H9 (cell line): ENCODE results near the gene EML4. TPM values are rescaled to one million over a fixed set of nuclear protein-coding genes. Genes with fewer than 3 reads are reported as not detected.
A peak's percentile ranks its signal among the peaks of the same experiment; 100 is the strongest.

Experiments used
- DNase-seq: peaks from one replicate; pipeline ENCODE4 v3.0.0-alpha.2; 2017
- H2AFZ ChIP-seq: one replicate; pipeline ENCODE4 v1.6.1; 2013; ENCODE audit warnings: mild to moderate bottlenecking, low read length, control low read depth, moderate library complexity
- H2AK5ac ChIP-seq: 2 replicates; pipeline ENCODE4 v1.6.1; 2013; ENCODE audit warnings: low read length, control low read depth, mixed read lengths; ENCODE audit not compliant: insufficient read length
- H2BK120ac ChIP-seq: one replicate; pipeline ENCODE4 v1.6.1; 2013; ENCODE audit warnings: low read depth, mild to moderate bottlenecking, low read length, control low read depth, inconsistent platforms; ENCODE audit not compliant: poor library complexity, severe bottlenecking
- H2BK12ac ChIP-seq: 2 replicates; pipeline ENCODE4 v1.6.1; 2013; ENCODE audit warnings: low read length, control low read depth, mixed read lengths, low read depth; ENCODE audit not compliant: insufficient read length
- H2BK15ac ChIP-seq: 2 replicates; pipeline ENCODE4 v1.6.1; 2013; ENCODE audit warnings: low read depth, low read length, control low read depth
- H2BK20ac ChIP-seq: one replicate; pipeline ENCODE4 v1.6.1; 2013; ENCODE audit warnings: low read depth, mild to moderate bottlenecking, low read length, control low read depth, inconsistent platforms; ENCODE audit not compliant: poor library complexity, severe bottlenecking
- H2BK5ac ChIP-seq: 2 replicates; pipeline ENCODE4 v1.6.1; 2013; ENCODE audit warnings: low read length, control low read depth, mixed read lengths; ENCODE audit not compliant: insufficient read length
- H3K14ac ChIP-seq: 2 replicates; pipeline ENCODE4 v1.6.1; 2013; ENCODE audit warnings: low read length, control low read depth; ENCODE audit not compliant: insufficient read depth
- H3K18ac ChIP-seq: 2 replicates; pipeline ENCODE4 v1.6.1; 2013; ENCODE audit warnings: low read depth, mild to moderate bottlenecking, mixed read lengths, low read length, control low read depth; ENCODE audit not compliant: insufficient read length
- H3K23ac ChIP-seq: 2 replicates; pipeline ENCODE4 v1.6.1; 2013; ENCODE audit warnings: low read length, control low read depth, mixed read lengths, low read depth; ENCODE audit not compliant: insufficient read length
- H3K23me2 ChIP-seq: 2 replicates; pipeline ENCODE4 v1.6.1; 2013; ENCODE audit warnings: low read depth, mild to moderate bottlenecking, mixed read lengths, low read length, control low read depth; ENCODE audit not compliant: insufficient read length, poor library complexity, severe bottlenecking
- H3K27ac ChIP-seq: 2 replicates; pipeline ENCODE4 v1.5.1; 2013; ENCODE audit warnings: low read length, control low read depth, mixed read lengths, low read depth; ENCODE audit not compliant: insufficient read length
- H3K27me3 ChIP-seq: 2 replicates; pipeline ENCODE4 v1.6.1; 2013; ENCODE audit warnings: low read length, control low read depth, inconsistent platforms; ENCODE audit not compliant: insufficient read depth
- H3K4ac ChIP-seq: 2 replicates; pipeline ENCODE4 v1.6.1; 2013; ENCODE audit warnings: low read depth, mild to moderate bottlenecking, control low read depth, inconsistent platforms, low read length, moderate library complexity
- H3K4me1 ChIP-seq: 2 replicates; pipeline ENCODE4 v1.6.1; 2013; ENCODE audit warnings: low read length, control low read depth, inconsistent platforms; ENCODE audit not compliant: insufficient read depth
- H3K4me2 ChIP-seq: 2 replicates; pipeline ENCODE4 v1.6.1; 2013; ENCODE audit warnings: low read length, control low read depth, mixed read lengths; ENCODE audit not compliant: insufficient read length, insufficient read depth
- H3K56ac ChIP-seq: 2 replicates; pipeline ENCODE4 v1.6.1; 2013; ENCODE audit warnings: low read depth, mild to moderate bottlenecking, mixed read lengths, low read length, control low read depth; ENCODE audit not compliant: insufficient read length
- H3K79me1 ChIP-seq: 2 replicates; pipeline ENCODE4 v1.6.1; 2013; ENCODE audit warnings: low read depth, mild to moderate bottlenecking, moderate library complexity, low read length, control low read depth, inconsistent platforms; ENCODE audit not compliant: insufficient read depth, poor library complexity, severe bottlenecking
- H3K79me2 ChIP-seq: 2 replicates; pipeline ENCODE4 v1.6.1; 2013; ENCODE audit warnings: low read length, control low read depth, inconsistent platforms; ENCODE audit not compliant: insufficient read depth
- H3K9ac ChIP-seq: 2 replicates; pipeline ENCODE4 v1.6.1; 2013; ENCODE audit warnings: low read length, control low read depth, mixed read lengths; ENCODE audit not compliant: insufficient read length; ENCODE audit errors: extremely low read depth
- H3K9me3 ChIP-seq: one replicate; pipeline ENCODE4 v1.6.1; 2013; ENCODE audit warnings: low read depth, low read length, inconsistent platforms; ENCODE audit not compliant: control insufficient read depth
- H3T11ph ChIP-seq: one replicate; pipeline ENCODE4 v1.6.1; 2013; ENCODE audit warnings: mild to moderate bottlenecking, low read length, control low read depth, inconsistent platforms
- H4K20me1 ChIP-seq: one replicate; pipeline ENCODE4 v1.6.1; 2013; ENCODE audit not compliant: control insufficient read depth, insufficient read length, insufficient read depth
- H4K5ac ChIP-seq: 2 replicates; pipeline ENCODE4 v1.6.1; 2013; ENCODE audit warnings: low read depth, mild to moderate bottlenecking, mixed read lengths, low read length, control low read depth; ENCODE audit not compliant: insufficient read length
- H4K8ac ChIP-seq: replicated peaks from 2 replicates; pipeline ENCODE4 v1.6.1; 2013; ENCODE audit warnings: low read length, control low read depth, mixed read lengths, low read depth; ENCODE audit not compliant: insufficient read length
- H4K91ac ChIP-seq: 2 replicates; pipeline ENCODE4 v1.6.1; 2013; ENCODE audit warnings: low read depth, mild to moderate bottlenecking, moderate library complexity, mixed read lengths, low read length, control low read depth; ENCODE audit not compliant: insufficient read length
- H3K27ac Mint-ChIP-seq, 3 experiments: 2 replicates in 2 of 3; 3 replicates in 1 of 3; pipeline ENCODE4 v1.8.0; 2020 to 2021; ENCODE audit warnings: mixed read lengths in 3 of 3, mild to moderate bottlenecking in 1 of 3, moderate library complexity in 1 of 3
- H3K27me3 Mint-ChIP-seq: 2 replicates; pipeline ENCODE4 v1.8.0; 2021; ENCODE audit warnings: low read depth, mild to moderate bottlenecking, moderate library complexity, mixed read lengths
- H3K36me3 Mint-ChIP-seq, 3 experiments: 2 replicates in 2 of 3; 3 replicates in 1 of 3; pipeline ENCODE4 v1.8.0; 2020 to 2021; ENCODE audit warnings: low read depth in 3 of 3, mixed read lengths in 3 of 3; ENCODE audit not compliant: insufficient read depth in 1 of 3
- H3K4me1 Mint-ChIP-seq, 2 experiments: 2 replicates each; pipeline ENCODE4 v1.8.0; 2020; ENCODE audit warnings: mixed read lengths in 2 of 2
- H3K4me3 Mint-ChIP-seq, 2 experiments: 2 replicates in 1 of 2; 3 replicates in 1 of 2; pipeline ENCODE4 v1.8.0; 2020 to 2021; ENCODE audit warnings: mild to moderate bottlenecking in 2 of 2, mixed read lengths in 2 of 2, moderate library complexity in 1 of 2
- H3K9me3 Mint-ChIP-seq, 2 experiments: 2 replicates in 1 of 2; 3 replicates in 1 of 2; pipeline ENCODE4 v1.8.0; 2020; ENCODE audit warnings: mild to moderate bottlenecking in 2 of 2, mixed read lengths in 2 of 2, moderate library complexity in 1 of 2
- WGBS: extraction: QIAGEN DNeasy Blood & Tissue Kit; methylation state at CpG from one replicate; pipeline ENCODE4 v1.1.7; 2013; ENCODE audit warnings: missing lambda C conversion rate, low lambda C conversion rate, mixed read lengths; ENCODE audit not compliant: insufficient read length; ENCODE audit errors: extremely low coverage; 5-methylcytosine and 5-hydroxymethylcytosine counted together
- total RNA-seq: library from RNA; stranded (reverse); gene quantifications from 2 replicates; pipeline ENCODE4 v1.2.1, GENCODE V29; 2021
- TF ChIP-seq, protein P1 (sequence below): fragments of 200-600 bp; sonication (generic); conservative IDR thresholded peaks from 3 replicates; pipeline ENCODE4 v1.8.0; 2021; ENCODE audit warnings: antibody characterized with exemption, mild to moderate bottlenecking

EML4 gene
- total RNA-seq, 1 experiment from 2014 or later: 68.6 TPM

DNA sequence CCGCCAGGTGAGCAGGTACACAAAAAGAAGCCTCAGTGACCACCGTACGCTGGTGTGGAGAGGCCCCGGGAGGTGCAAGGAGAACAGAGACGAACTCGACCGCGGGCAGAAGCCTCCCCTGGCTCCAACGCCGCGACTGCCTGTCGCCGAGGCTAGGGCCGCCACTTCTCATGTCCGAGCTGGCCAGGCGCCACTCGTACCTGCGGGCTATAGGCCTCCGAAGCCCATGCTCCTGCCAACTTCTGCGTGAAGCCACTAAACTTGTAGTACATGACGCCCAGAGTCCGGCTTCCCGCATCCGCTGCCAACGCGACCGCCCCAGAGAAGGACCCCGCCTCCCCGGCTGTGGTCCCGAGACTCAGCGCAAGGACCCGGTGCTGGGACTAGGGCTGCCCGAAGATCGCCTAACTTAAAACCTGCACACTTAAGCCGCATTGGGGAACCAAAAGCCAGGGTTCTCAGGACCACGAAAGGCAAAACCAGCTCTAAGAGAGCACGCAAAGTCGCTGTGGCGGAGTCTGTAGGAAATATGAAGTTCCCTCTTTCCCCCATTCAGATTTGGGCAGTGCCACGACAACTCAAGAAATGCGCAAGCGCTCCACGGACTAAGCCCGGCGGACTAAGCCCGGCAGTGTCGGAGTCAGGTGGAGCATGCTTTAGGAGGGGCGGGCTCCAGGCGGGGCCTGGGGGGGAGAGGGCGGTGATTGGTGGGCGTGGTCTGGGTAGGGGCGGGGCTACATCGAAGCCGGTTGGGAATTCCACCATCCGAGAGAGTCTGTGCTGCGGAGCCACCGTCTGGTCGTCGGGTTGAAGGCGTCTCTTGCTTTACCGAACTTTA, 192.0 kb downstream of the EML4 start, which contains the start of gene COX7A2L:
COX7A2L (minus strand) TSS at position 328 of the 838 bp plus-strand sequence; CDS start at position 272, 56 bp downstream.
- Histone ChIP-seq H3K27me3 (no peaks in the 10 kb centered on the region), H4K20me1 (no peaks in the 10 kb centered on the region), H3K79me2 (peaks cover 37% of the 10 kb centered on the region; the same call in 1 of the 2 replicates), H3K18ac (peak within 1 kb of the TSS; percentile 100), H2BK120ac (no peak within 1 kb of the TSS), H3K4me1 (0 out of 2 replicates have a peak, but pooled peaks cover 2% of the 10 kb centered on the region), H3K23me2 (peaks cover 23% of the 10 kb centered on the region), H2BK12ac (no peak within 1 kb of the TSS), H2BK15ac (peak within 1 kb of the TSS; percentile 97; the same call in 1 of the 2 replicates), H3K23ac (no peak within 1 kb of the TSS), H2BK20ac (no peak within 1 kb of the TSS), H4K91ac (no peak within 1 kb of the TSS), H3K9me3 (no peaks in the 10 kb centered on the region), H2BK5ac (peak within 1 kb of the TSS; percentile 100), H3K4ac (no peak within 1 kb of the TSS; the same call in 1 of the 2 replicates), H3T11ph (no peak within 1 kb of the TSS), H3K4me2 (peak within 1 kb of the TSS; percentile 96), H2AK5ac (no peak within 1 kb of the TSS), H3K79me1 (peaks cover 11% of the 10 kb centered on the region), H3K9ac (peak within 1 kb of the TSS; percentile 99), H4K8ac (peak within 1 kb of the TSS; percentile 98), H3K27ac (peak within 1 kb of the TSS; percentile 95), H3K14ac (peak within 1 kb of the TSS; percentile 100), H3K56ac (peak within 1 kb of the TSS; percentile 97), H2AFZ (peak within 1 kb of the TSS; percentile 100), H4K5ac (peak within 1 kb of the TSS; percentile 100)
- Mint-ChIP-seq H3K9me3 (no peaks in the 10 kb centered on the region), H3K4me3 (peak within 1 kb of the TSS; percentile 94), H3K36me3 (peaks cover 0 to 3% (median 0%) of the 10 kb centered on the region in 3 experiments; a peak in 1 of 7 replicates), H3K27ac (peak within 1 kb of the TSS; percentile 99 to 100 (median 100)), H3K4me1 (peaks cover 25 to 28% of the 10 kb centered on the region in 2 experiments), H3K27me3 (no peaks in the 10 kb centered on the region)
- no CpG with 5 or more reads among the region's 61 CpGs for WGBS
- TF ChIP-seq, protein P1, sequence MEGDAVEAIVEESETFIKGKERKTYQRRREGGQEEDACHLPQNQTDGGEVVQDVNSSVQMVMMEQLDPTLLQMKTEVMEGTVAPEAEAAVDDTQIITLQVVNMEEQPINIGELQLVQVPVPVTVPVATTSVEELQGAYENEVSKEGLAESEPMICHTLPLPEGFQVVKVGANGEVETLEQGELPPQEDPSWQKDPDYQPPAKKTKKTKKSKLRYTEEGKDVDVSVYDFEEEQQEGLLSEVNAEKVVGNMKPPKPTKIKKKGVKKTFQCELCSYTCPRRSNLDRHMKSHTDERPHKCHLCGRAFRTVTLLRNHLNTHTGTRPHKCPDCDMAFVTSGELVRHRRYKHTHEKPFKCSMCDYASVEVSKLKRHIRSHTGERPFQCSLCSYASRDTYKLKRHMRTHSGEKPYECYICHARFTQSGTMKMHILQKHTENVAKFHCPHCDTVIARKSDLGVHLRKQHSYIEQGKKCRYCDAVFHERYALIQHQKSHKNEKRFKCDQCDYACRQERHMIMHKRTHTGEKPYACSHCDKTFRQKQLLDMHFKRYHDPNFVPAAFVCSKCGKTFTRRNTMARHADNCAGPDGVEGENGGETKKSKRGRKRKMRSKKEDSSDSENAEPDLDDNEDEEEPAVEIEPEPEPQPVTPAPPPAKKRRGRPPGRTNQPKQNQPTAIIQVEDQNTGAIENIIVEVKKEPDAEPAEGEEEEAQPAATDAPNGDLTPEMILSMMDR: peak; percentile 34; the same call in 1 of the 3 replicates
- DNase-seq: peak; percentile 97
